DND-41 (cell line): ENCODE measurements around the gene ACADM.
"Not testable (repeated sequence)": the region's sequence is repeated elsewhere in the genome, so short reads cannot be mapped to it uniquely, and the experiment has no call there.

Source experiments
- ATAC-seq: fragments of 200-7000 bp; cut with Tn5 transposase; 3 replicates; pipeline ENCODE4 v1.9.1; 2021; ENCODE audit warnings: low read depth; ENCODE audit not compliant: insufficient read depth
- DNase-seq: peaks from one replicate; pipeline ENCODE4 v3.0.0-alpha.2; 2020
- H2AFZ ChIP-seq: 2 replicates; pipeline ENCODE4 v1.6.0; 2012; ENCODE audit warnings: low read depth, low read length
- H3K27ac ChIP-seq: 2 replicates; pipeline ENCODE4 v1.5.1; 2012; ENCODE audit warnings: low read length, inconsistent platforms
- H3K27me3 ChIP-seq: fragments of 200-600 bp; sonication (generic); 2 replicates; pipeline ENCODE4 v1.6.0; 2012; ENCODE audit warnings: low read length, mild to moderate bottlenecking, inconsistent platforms; ENCODE audit not compliant: insufficient read depth, poor library complexity
- H3K36me3 ChIP-seq: 2 replicates; pipeline ENCODE4 v1.5.1; 2012; ENCODE audit warnings: low read length, inconsistent platforms; ENCODE audit not compliant: insufficient read depth
- H3K4me1 ChIP-seq: 2 replicates; pipeline ENCODE4 v1.5.1; 2012; ENCODE audit warnings: mild to moderate bottlenecking, low read length; ENCODE audit not compliant: insufficient read depth
- H3K4me2 ChIP-seq: 2 replicates; pipeline ENCODE4 v1.6.0; 2012; ENCODE audit warnings: mild to moderate bottlenecking, moderate library complexity, low read length, inconsistent platforms; ENCODE audit not compliant: insufficient read depth
- H3K4me3 ChIP-seq, 2 experiments: fragments of 200-600 bp in 1 of 2; shearing (Covaris generic) in 1 of 2; 2 replicates each; pipeline ENCODE4 v1.5.1; 2012 to 2016; ENCODE audit warnings: inconsistent platforms in 2 of 2, low read length in 2 of 2, mild to moderate bottlenecking in 2 of 2, low read depth in 1 of 2, moderate library complexity in 1 of 2
- H3K79me2 ChIP-seq: 2 replicates; pipeline ENCODE4 v1.6.0; 2012; ENCODE audit warnings: low read length, inconsistent platforms; ENCODE audit not compliant: insufficient read depth
- H3K9ac ChIP-seq: 2 replicates; pipeline ENCODE4 v1.6.0; 2012; ENCODE audit warnings: low read depth, mild to moderate bottlenecking, inconsistent platforms, low read length, moderate library complexity
- H3K9me3 ChIP-seq: 2 replicates; pipeline ENCODE4 v1.5.1; 2012; ENCODE audit warnings: low read length, moderate library complexity, mild to moderate bottlenecking, inconsistent platforms; ENCODE audit not compliant: insufficient read depth, severe bottlenecking
- H4K20me1 ChIP-seq: 2 replicates; pipeline ENCODE4 v1.6.0; 2012; ENCODE audit warnings: low read length; ENCODE audit not compliant: insufficient read depth
- CTCF ChIP-seq: IDR thresholded peaks from 2 replicates; pipeline ENCODE4 v1.5.1; 2012; ENCODE audit warnings: borderline replicate concordance, low read length, moderate library complexity, mild to moderate bottlenecking; ENCODE audit not compliant: poor library complexity, severe bottlenecking; ENCODE audit errors: extremely low read depth
- EZH2 ChIP-seq: IDR thresholded peaks from 3 replicates; pipeline ENCODE4 v1.6.1; 2012; ENCODE audit warnings: borderline replicate concordance, low read depth, mild to moderate bottlenecking, moderate library complexity, low read length, inconsistent platforms; ENCODE audit not compliant: severe bottlenecking

The ACADM gene

GRCh38 chr1:75808921-75809320, 84.4 kb downstream of the ACADM start:
- Histone ChIP-seq H3K4me2 (no peak overlapping the region), H3K36me3 (no peaks in the 10 kb centered on the region), H3K9me3 (no peaks in the 10 kb centered on the region), H3K4me1 (no peaks in the 10 kb centered on the region), H4K20me1 (no peaks in the 10 kb centered on the region), H3K27me3 (no peaks in the 10 kb centered on the region), H3K9ac (no peak overlapping the region), H3K79me2 (no peaks in the 10 kb centered on the region), H2AFZ (no peak overlapping the region), H3K4me3 (no peak overlapping the region), H3K27ac (no peak overlapping the region)
- DNase-seq, result no peak
- no peak for TF ChIP-seq EZH2
- TF ChIP-seq CTCF, result no peak
- ATAC-seq, result no peak

- ATAC-seq, H3K27me3 ChIP-seq, H3K4me3 ChIP-seq, H3K9ac ChIP-seq, H3K36me3 ChIP-seq, H2AFZ ChIP-seq, H4K20me1 ChIP-seq, H3K79me2 ChIP-seq, DNase-seq, H3K27ac ChIP-seq, H3K4me1 ChIP-seq, H3K4me2 ChIP-seq, H3K9me3 ChIP-seq: not testable (repeated sequence)
These were observed 85.6 kb downstream of the ACADM start for GRCh38 chr1:75810113-75810512.

DNA sequence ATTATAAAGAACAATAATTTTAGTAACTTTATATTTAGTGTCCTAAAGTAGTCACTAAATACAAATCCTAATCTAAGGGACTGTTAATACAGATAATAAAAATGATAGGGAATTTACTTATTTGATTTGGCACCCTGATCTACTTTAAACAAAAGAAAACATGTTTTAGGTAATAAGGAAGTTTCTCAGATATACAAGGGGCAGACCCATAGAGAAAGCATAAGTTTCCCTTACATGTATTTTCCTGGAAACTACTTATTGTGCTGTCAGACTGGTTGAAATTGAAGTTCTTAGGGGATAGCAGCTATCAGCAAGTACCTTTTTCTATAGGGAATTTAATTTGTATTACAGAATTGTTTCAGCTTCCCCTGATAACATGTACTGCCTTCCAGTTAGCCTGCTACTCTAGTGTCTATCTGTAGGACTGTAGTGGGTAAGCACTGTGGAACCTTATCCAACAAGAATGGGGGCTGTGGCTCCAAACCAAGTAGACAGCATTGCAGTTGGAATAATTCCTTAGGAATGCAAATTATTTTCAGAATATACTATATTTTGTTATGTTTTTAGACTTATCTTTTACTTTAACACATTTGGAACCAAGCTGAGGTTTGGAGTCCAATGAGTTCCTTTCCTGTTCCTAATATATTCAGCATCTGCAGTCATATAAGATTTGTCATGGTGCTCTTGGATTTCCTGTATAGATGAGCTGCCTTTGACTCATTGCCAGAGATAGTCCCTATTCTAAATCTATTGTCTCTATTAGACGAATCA, 86.9 kb downstream of the ACADM start:
- no peak for DNase-seq
- no peak overlapping the region for H3K9ac ChIP-seq
- H2AFZ ChIP-seq, result no peak overlapping the region
- no peaks in the 10 kb centered on the region for H3K79me2 ChIP-seq
- H3K27me3 ChIP-seq, result no peaks in the 10 kb centered on the region
- no peak overlapping the region for H3K27ac ChIP-seq
- no peak for ATAC-seq
- H3K9me3 ChIP-seq, result no peaks in the 10 kb centered on the region
- no peak overlapping the region for H3K4me3 ChIP-seq
- no peaks in the 10 kb centered on the region for H3K4me1 ChIP-seq
- no peaks in the 10 kb centered on the region for H4K20me1 ChIP-seq
- H3K4me2 ChIP-seq, result no peak overlapping the region
- H3K36me3 ChIP-seq, result no peaks in the 10 kb centered on the region
- no peak for TF ChIP-seq EZH2
- TF ChIP-seq CTCF, result no peak

DNA sequence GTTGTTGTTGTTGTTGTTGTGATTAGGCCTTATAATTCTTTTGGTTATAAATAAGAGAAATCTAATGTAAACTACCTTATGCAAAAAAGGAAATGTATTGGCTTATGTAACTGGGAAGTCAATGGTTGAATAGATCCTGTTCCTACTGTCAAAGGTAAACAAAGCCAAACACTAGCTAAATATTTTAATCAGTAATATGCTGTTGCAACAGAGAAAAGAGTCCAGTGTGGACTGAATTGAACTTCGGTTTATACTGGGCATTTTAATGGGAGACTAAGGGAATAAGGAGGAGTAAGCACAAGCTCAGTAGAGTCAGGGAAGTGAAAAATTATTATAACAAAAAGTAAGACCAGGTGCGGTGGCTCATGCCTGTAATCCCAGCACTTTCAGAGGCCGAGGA, 87.6 kb downstream of the ACADM start:
- H3K27ac ChIP-seq, result no peak overlapping the region
- no peaks in the 10 kb centered on the region for H4K20me1 ChIP-seq
- no peak overlapping the region for H3K4me2 ChIP-seq
- no peak overlapping the region for H2AFZ ChIP-seq
- H3K4me3 ChIP-seq, result no peak overlapping the region
- no peak overlapping the region for H3K9ac ChIP-seq
- no peaks in the 10 kb centered on the region for H3K4me1 ChIP-seq
- no peak for ATAC-seq
- TF ChIP-seq CTCF (no peak), EZH2 (no peak)
- H3K36me3 ChIP-seq, result no peaks in the 10 kb centered on the region
- no peaks in the 10 kb centered on the region for H3K79me2 ChIP-seq
- no peaks in the 10 kb centered on the region for H3K9me3 ChIP-seq
- no peaks in the 10 kb centered on the region for H3K27me3 ChIP-seq
- DNase-seq, result no peak
